Activated CD8-positive, alpha-beta T cell treated with anti-CD3 and anti-CD28 coated beads for 36 hours (primary cell): Measurements from ENCODE around the gene SDR9C7. TPM values are rescaled to one million over a fixed set of nuclear protein-coding genes. Genes with fewer than 3 reads are reported as not detected.
"Not testable (repeated sequence)": the region's sequence is repeated elsewhere in the genome, so short reads cannot be mapped to it uniquely, and the experiment has no call there.

Experiments
- ATAC-seq: fragments of 200-7000 bp; cut with Tn5 transposase; one replicate; pipeline ENCODE4 v1.10.0; 2021; ENCODE audit warnings: mild to moderate bottlenecking, moderate library complexity
- CTCF ChIA-PET: fragments of 350-600 bp; sonication (Branson Sonifier 250); formaldehyde crosslinking; loops from one replicate; lab custom pipeline; 2021; ENCODE audit warnings: antibody characterized with exemption; lab: Charles Lee
- POLR2A ChIA-PET: fragments of 350-600 bp; sonication (Branson Sonifier 250); formaldehyde crosslinking; loops from one replicate; lab custom pipeline; 2021; ENCODE audit warnings: antibody characterized with exemption; lab: Charles Lee
- DNase-seq: peaks from one replicate; pipeline ENCODE4 v3.0.0-alpha.2; 2020
- H3K27ac Mint-ChIP-seq: one replicate; pipeline ENCODE4 v1.8.0; 2021; ENCODE audit warnings: mild to moderate bottlenecking, mixed read lengths
- H3K27me3 Mint-ChIP-seq: one replicate; pipeline ENCODE4 v1.8.0; 2021; ENCODE audit warnings: mixed read lengths
- H3K36me3 Mint-ChIP-seq: one replicate; pipeline ENCODE4 v1.8.0; 2021; ENCODE audit warnings: low read depth, mixed read lengths
- H3K4me1 Mint-ChIP-seq: one replicate; pipeline ENCODE4 v1.8.0; 2021; ENCODE audit warnings: low read depth, mixed read lengths
- H3K4me3 Mint-ChIP-seq: one replicate; pipeline ENCODE4 v1.8.0; 2021; ENCODE audit warnings: mild to moderate bottlenecking, moderate library complexity, mixed read lengths
- H3K9me3 Mint-ChIP-seq: one replicate; pipeline ENCODE4 v1.8.0; 2021; ENCODE audit warnings: mixed read lengths
- intact Hi-C: fragments of 100-400 bp; cut with micrococcal nuclease; formaldehyde crosslinking; loops from one replicate; pipeline ENCODE4 v1.10.0; 2022
- total RNA-seq, 2 experiments: library from RNA; stranded (reverse); gene quantifications; one replicate each; pipeline ENCODE4 v1.2.3, GENCODE V29; 2021
- TF ChIP-seq, protein P1 (sequence below): fragments of 200-600 bp; IDR thresholded peaks from one replicate; pipeline ENCODE4 v1.8.0; 2022; ENCODE audit warnings: antibody characterized with exemption, mild to moderate bottlenecking

Gene SDR9C7
- total RNA-seq, 2 experiments from 2014 or later, result not detected

DNA sequence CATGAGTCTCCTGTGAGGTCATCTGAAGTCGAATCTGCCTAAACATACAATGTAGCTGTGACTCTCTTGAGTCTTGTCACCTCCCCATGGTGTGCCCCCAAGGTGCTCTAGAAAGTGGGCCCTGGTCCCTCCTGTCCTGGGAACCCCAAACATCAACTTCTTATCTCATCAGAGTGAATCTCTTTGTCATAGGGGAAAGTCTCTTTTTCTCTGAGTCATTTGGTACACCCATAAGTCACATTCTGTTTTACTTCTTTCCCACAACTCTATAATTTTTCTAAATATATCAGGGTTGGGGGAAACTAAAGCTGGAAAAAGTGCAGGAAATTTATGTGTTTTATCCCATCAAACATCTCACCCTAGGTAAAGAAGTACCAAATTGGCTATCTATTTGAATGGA is 12.9 kb downstream of the SDR9C7 start:
- Mint-ChIP-seq H3K27ac (no peak overlapping the region), H3K36me3 (no peaks in the 10 kb centered on the region), H3K4me1 (no peaks in the 10 kb centered on the region), H3K9me3 (peaks cover 13% of the 10 kb centered on the region), H3K27me3 (no peaks in the 10 kb centered on the region), H3K4me3 (no peak overlapping the region)
- DNase-seq (no peak), ATAC-seq (no peak)
- ChIA-PET CTCF (interaction anchor here (1.0 kb wide), 1 partner anchor 155 kb away, joined by 3 read pairs; no protein-coding TSS in a partner anchor), POLR2A (no interaction called here)
- intact Hi-C loops, result no loop called here
- TF ChIP-seq, protein P1, sequence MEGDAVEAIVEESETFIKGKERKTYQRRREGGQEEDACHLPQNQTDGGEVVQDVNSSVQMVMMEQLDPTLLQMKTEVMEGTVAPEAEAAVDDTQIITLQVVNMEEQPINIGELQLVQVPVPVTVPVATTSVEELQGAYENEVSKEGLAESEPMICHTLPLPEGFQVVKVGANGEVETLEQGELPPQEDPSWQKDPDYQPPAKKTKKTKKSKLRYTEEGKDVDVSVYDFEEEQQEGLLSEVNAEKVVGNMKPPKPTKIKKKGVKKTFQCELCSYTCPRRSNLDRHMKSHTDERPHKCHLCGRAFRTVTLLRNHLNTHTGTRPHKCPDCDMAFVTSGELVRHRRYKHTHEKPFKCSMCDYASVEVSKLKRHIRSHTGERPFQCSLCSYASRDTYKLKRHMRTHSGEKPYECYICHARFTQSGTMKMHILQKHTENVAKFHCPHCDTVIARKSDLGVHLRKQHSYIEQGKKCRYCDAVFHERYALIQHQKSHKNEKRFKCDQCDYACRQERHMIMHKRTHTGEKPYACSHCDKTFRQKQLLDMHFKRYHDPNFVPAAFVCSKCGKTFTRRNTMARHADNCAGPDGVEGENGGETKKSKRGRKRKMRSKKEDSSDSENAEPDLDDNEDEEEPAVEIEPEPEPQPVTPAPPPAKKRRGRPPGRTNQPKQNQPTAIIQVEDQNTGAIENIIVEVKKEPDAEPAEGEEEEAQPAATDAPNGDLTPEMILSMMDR, result no peak

DNA sequence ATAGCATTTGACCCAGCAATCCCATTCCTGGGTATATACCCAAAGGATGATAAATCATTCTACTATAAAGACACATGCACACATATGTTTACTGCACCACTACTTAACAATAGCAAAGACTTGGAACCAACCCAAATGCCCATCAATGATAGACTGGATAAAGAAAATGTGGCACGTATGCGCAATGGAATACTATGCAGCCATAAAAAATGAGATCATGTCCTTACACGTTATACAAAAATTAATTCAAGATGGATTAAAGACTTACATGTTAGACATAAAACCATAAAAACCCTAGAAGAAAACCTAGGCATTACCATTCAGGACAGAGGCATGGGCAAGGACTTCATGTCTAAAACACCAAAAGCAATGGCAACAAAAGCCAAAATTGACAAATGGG is 16.1 kb downstream of the SDR9C7 start:
- H3K4me1 Mint-ChIP-seq, DNase-seq, H3K27me3 Mint-ChIP-seq, ATAC-seq, intact Hi-C loops, POLR2A ChIA-PET, H3K4me3 Mint-ChIP-seq, H3K36me3 Mint-ChIP-seq, H3K27ac Mint-ChIP-seq, CTCF ChIA-PET: not testable (repeated sequence)
- H3K9me3 Mint-ChIP-seq, result peaks cover 13% of the 10 kb centered on the region

DNA sequence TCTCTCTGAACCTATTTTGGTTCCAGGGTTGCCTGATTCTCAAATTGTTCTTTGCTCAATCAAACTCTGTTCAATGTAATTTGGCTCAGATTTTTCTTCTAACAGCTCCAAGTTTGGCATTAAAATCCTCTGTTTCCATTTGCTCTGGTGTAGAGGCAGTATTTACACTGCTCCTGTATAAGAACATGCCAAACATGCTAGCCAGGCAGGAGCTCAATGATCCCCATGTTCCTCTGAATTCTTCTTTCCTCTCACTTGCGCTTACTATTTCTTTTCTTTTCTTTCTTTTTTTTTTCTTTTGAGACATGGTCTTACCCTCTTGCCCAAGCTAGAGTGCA is 17.2 kb downstream of the SDR9C7 start:
- no peaks in the 10 kb centered on the region for H3K36me3 Mint-ChIP-seq
- H3K27me3 Mint-ChIP-seq, result peaks cover 5% of the 10 kb centered on the region
- TF ChIP-seq, protein P1, result no peak
- peaks cover 13% of the 10 kb centered on the region for H3K9me3 Mint-ChIP-seq
- ATAC-seq (no peak), DNase-seq (no peak)
- no peaks in the 10 kb centered on the region for H3K4me1 Mint-ChIP-seq
- intact Hi-C loops, result no loop called here
- no peak overlapping the region for H3K4me3 Mint-ChIP-seq
- no peak overlapping the region for H3K27ac Mint-ChIP-seq
- ChIA-PET CTCF (interaction anchor here (1.8 kb wide), 1 partner anchor 84 kb away, joined by 5 read pairs; no protein-coding TSS in a partner anchor), POLR2A (no interaction called here)

DNA sequence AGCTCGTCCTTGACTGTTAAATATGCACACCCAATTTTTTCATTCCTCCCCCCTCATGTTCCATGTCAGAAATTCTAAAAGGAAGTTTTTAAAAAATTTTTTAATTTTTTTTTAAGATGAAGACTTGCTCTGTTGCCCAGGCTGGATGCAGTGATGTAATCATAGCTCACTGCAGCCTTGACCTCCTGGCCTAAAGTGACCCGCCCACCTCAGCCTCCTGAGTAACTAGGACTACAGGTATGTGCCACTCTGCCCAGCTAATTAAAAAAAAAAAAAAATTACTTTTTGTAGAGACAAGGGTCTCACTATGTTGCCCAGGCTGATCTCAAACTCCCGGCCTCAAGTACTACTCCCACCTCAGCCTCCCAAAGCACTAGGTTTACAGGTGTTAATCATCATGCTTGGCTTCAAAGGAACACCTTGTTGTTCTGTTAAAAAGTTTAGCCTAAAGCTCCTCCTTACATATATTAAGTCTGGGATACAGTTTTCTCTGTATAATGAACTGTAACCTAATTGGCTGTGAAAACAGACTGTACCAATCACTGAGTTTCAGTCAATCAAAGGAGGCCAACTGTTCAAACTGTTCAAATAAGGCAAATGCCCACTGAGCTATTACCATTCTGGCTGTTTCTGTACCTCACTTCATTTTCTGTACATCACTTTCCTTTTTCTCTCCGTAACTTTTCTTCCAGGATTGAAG is 17.8 kb downstream of the SDR9C7 start:
- H3K9me3 Mint-ChIP-seq, result peaks cover 13% of the 10 kb centered on the region
- peaks cover 6% of the 10 kb centered on the region for H3K27me3 Mint-ChIP-seq
- ATAC-seq (no peak), DNase-seq (no peak)
- no peaks in the 10 kb centered on the region for H3K4me1 Mint-ChIP-seq
- H3K4me3 Mint-ChIP-seq, result no peak overlapping the region
- no peaks in the 10 kb centered on the region for H3K36me3 Mint-ChIP-seq
- no peak overlapping the region for H3K27ac Mint-ChIP-seq
- ChIA-PET POLR2A (no interaction called here), CTCF (interaction anchor here (1.8 kb wide), 1 partner anchor 85 kb away, joined by 5 read pairs; no protein-coding TSS in a partner anchor)
- TF ChIP-seq, protein P1, result no peak
- intact Hi-C loops, result no loop called here

DNA sequence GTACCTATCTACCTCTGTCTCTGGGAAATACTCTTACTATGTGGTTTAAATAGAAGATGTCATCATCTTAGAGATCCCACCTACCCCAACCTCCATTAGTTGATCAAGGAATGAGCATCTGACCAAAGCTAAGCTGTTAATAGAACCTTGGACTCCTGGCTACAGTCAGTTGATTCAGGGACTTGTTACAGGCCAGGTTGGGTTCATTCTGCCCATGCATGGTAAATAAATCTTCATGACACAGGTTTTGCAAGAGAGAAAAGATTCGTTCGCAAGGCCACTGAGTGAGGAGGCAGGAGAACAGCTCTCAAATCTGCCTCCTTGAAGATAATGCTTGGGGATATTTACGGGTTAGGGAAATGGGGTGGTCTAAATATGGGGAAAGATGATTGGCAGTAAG is 19.5 kb downstream of the SDR9C7 start:
- TF ChIP-seq, protein P1, result no peak
- intact Hi-C loops, result no loop called here
- ATAC-seq (no peak), DNase-seq (no peak)
- Mint-ChIP-seq H3K27ac (no peak overlapping the region), H3K27me3 (peaks cover 6% of the 10 kb centered on the region), H3K4me1 (no peaks in the 10 kb centered on the region), H3K9me3 (peaks cover 8% of the 10 kb centered on the region), H3K36me3 (no peaks in the 10 kb centered on the region), H3K4me3 (no peak overlapping the region)
- ChIA-PET CTCF (interaction anchor here (1.1 kb wide), 1 partner anchor 87 kb away, joined by 3 read pairs; no protein-coding TSS in a partner anchor), POLR2A (interaction anchor here (0.5 kb wide), 1 partner anchor 231 kb away, joined by 3 read pairs; no protein-coding TSS in a partner anchor)
